Ectodermal cell (in vitro differentiated cells): ENCODE measurements around the gene DEPDC1.
"Not testable (repeated sequence)": the region's sequence is repeated elsewhere in the genome, so short reads cannot be mapped to it uniquely, and the experiment has no call there.

Experiments used
- H3K27ac ChIP-seq: 2 replicates; pipeline ENCODE4 v1.7.0; 2013; ENCODE audit warnings: mild to moderate bottlenecking, low read depth, low read length; ENCODE audit not compliant: insufficient read depth, poor library complexity, severe bottlenecking
- H3K27me3 ChIP-seq: 2 replicates; pipeline ENCODE4 v1.7.0; 2013; ENCODE audit warnings: mild to moderate bottlenecking, low read length; ENCODE audit not compliant: insufficient read depth, control insufficient read depth, poor library complexity, severe bottlenecking
- H3K36me3 ChIP-seq: one replicate; pipeline ENCODE4 v1.7.0; 2013; ENCODE audit warnings: low read length; ENCODE audit not compliant: control insufficient read depth, insufficient read depth
- H3K4me1 ChIP-seq: one replicate; pipeline ENCODE4 v1.7.0; 2013; ENCODE audit warnings: low read length; ENCODE audit not compliant: control insufficient read depth, insufficient read depth
- H3K4me3 ChIP-seq: 2 replicates; pipeline ENCODE4 v1.7.0; 2013; ENCODE audit warnings: low read depth, low read length, control low read depth; ENCODE audit not compliant: insufficient read depth
- H3K9me3 ChIP-seq: 2 replicates; pipeline ENCODE4 v1.7.0; 2013; ENCODE audit warnings: mild to moderate bottlenecking, low read length, moderate library complexity; ENCODE audit not compliant: control insufficient read depth
- WGBS, 2 experiments: methylation state at CpG; one replicate each; pipeline ENCODE4 v1.1.7; 2013; ENCODE audit warnings: missing lambda C conversion rate in 2 of 2; 5-methylcytosine and 5-hydroxymethylcytosine counted together

The DEPDC1 gene

GRCh38 chr1:68497358-68497698 is 446 bp upstream of the DEPDC1 start:
- WGBS, 2 experiments: 13 to 17% methylated on average over 3 of the region's 3 CpGs
- Histone ChIP-seq H3K4me3 (peak overlapping the region; percentile 94), H3K36me3 (no peaks in the 10 kb centered on the region), H3K27ac (peak overlapping the region; percentile 36), H3K9me3 (no peaks in the 10 kb centered on the region), H3K27me3 (no peaks in the 10 kb centered on the region), H3K4me1 (peaks cover 20% of the 10 kb centered on the region)

GRCh38 chr1:68495968-68496679 is 758 bp downstream of the DEPDC1 start:
- peaks cover 20% of the 10 kb centered on the region for H3K4me1 ChIP-seq
- H3K4me3 ChIP-seq: peak overlapping the region; percentile 94
- peaks cover 7% of the 10 kb centered on the region for H3K36me3 ChIP-seq
- no peaks in the 10 kb centered on the region for H3K9me3 ChIP-seq
- 5 to 6% methylated on average over 21 of the region's 21 CpGs for WGBS, 2 experiments
- H3K27me3 ChIP-seq: no peaks in the 10 kb centered on the region
- H3K27ac ChIP-seq: peak overlapping the region; percentile 52

- H3K27ac ChIP-seq: no peak overlapping the region
- H3K9me3 ChIP-seq: no peaks in the 10 kb centered on the region
- WGBS, 2 experiments: 66 to 80% methylated on average over 2 to 3 of the region's 3 CpGs
- peaks cover 20% of the 10 kb centered on the region for H3K4me1 ChIP-seq
- peaks cover 13% of the 10 kb centered on the region for H3K36me3 ChIP-seq
- H3K27me3 ChIP-seq: no peaks in the 10 kb centered on the region
- peak overlapping the region; percentile 94 for H3K4me3 ChIP-seq
Measured at GRCh38 chr1:68495532-68495931, 1.4 kb downstream of the DEPDC1 start.

GRCh38 chr1:68493193-68493592 is 3.7 kb downstream of the DEPDC1 start:
- Histone ChIP-seq H3K36me3 (peaks cover 19% of the 10 kb centered on the region), H3K27me3 (no peaks in the 10 kb centered on the region), H3K4me1 (peaks cover 20% of the 10 kb centered on the region), H3K9me3 (no peaks in the 10 kb centered on the region), H3K4me3 (no peak overlapping the region), H3K27ac (no peak overlapping the region)
- 74 to 79% methylated on average over 2 of the region's 2 CpGs for WGBS, 2 experiments

DNA sequence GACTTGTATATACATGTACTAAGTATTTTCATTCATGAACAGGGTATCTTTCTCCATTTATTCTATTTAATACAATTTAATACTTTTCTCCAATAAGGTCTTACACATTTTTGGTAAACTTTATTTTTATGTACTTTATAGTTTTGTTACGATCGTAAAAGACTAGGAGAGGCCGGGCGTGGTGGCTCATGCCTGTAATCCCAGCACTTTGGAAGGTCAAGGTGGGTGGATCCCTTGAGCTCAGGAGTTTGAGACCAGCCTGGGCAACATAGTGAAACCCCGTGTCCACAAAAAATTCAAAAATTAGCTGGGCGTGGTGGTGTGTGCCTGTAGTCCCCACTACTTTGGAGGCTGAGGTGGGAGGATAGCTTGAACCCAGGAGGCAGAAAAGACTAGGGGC is 4.6 kb downstream of the DEPDC1 start:
- peaks cover 24% of the 10 kb centered on the region for H3K36me3 ChIP-seq
- 94 to 96% methylated on average over 6 of the region's 6 CpGs for WGBS, 2 experiments
- not testable (repeated sequence) for H3K9me3 ChIP-seq, H3K4me3 ChIP-seq, H3K27me3 ChIP-seq, H3K27ac ChIP-seq
- H3K4me1 ChIP-seq: peaks cover 13% of the 10 kb centered on the region

DNA sequence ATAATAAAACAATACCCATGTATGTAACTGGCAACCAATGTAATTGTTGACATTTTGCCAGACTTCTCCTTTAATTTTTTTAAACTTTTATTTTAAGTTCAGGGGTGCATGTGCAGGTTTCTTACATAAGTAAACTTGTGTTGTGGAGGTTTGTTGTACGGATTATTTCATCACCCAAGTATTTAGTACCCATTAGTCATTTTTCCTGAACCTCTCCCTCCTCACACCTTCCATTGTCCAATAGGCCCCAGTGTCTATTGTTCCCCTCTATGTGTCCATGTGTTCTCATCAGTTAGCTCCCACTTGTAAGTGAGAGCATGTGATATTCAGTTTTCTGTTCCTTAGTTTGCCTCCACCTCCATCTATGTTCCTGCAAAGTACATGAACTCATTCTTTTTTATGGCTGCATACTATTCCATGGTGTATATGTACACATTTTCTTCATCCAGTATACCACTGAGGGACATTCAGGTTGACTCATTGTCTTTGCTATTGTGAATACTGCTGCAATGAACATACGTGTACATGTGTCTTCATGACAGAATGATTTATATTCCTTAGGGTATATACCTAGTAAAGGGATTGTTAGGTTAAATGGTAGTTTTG is 6.7 kb downstream of the DEPDC1 start:
- peaks cover 24% of the 10 kb centered on the region for H3K36me3 ChIP-seq
- no peaks in the 10 kb centered on the region for H3K27me3 ChIP-seq
- no peak overlapping the region for H3K27ac ChIP-seq
- H3K4me1 ChIP-seq: peaks cover 8% of the 10 kb centered on the region
- 78 to 91% methylated on average over 1 of the region's 2 CpGs for WGBS, 2 experiments
- no peaks in the 10 kb centered on the region for H3K9me3 ChIP-seq
- no peak overlapping the region for H3K4me3 ChIP-seq

DNA sequence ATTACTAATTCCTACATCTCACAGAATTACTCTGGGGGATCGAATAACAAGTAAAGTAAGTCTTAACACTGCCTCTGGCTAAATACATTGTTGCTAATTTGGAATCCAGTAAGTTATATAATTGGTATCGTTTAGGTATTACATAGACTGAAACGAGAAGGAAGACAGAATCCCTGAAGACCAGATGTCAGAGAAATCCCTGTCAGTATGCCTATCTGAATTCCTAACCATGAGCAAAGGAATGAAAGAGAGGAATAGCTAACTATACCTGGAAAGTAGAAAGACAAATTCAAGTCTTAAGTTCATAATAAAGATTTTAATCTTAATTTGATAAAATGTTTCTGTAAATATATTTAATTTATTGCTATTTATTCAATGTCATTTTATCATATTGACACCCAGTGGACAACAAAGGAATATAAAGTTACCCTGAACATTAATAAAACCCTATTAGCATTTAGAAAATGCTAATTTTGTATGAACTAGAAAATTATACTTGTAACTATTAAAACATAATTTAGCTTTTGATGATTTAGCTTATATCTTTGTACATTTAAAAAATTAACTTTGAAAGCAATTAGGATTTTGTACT is 11.4 kb downstream of the DEPDC1 start:
- Histone ChIP-seq H3K27ac (no peak overlapping the region), H3K36me3 (peaks cover 30% of the 10 kb centered on the region), H3K9me3 (no peaks in the 10 kb centered on the region), H3K4me1 (no peaks in the 10 kb centered on the region), H3K4me3 (no peak overlapping the region), H3K27me3 (no peaks in the 10 kb centered on the region)
- WGBS, 2 experiments: 85 to 88% methylated on average over 2 to 3 of the region's 3 CpGs

- no peaks in the 10 kb centered on the region for H3K27me3 ChIP-seq
- no peak overlapping the region for H3K27ac ChIP-seq
- H3K36me3 ChIP-seq: peaks cover 29% of the 10 kb centered on the region
- no peaks in the 10 kb centered on the region for H3K4me1 ChIP-seq
- no peaks in the 10 kb centered on the region for H3K9me3 ChIP-seq
- no peak overlapping the region for H3K4me3 ChIP-seq
- WGBS, 2 experiments: 100% methylated on average over 1 of the region's 1 CpG
Measured at GRCh38 chr1:68484618-68485017, 12.3 kb downstream of the DEPDC1 start.

- WGBS, 2 experiments: 97 to 98% methylated on average over 2 to 3 of the region's 3 CpGs
- Histone ChIP-seq H3K4me3 (no peak overlapping the region), H3K9me3 (no peaks in the 10 kb centered on the region), H3K4me1 (no peaks in the 10 kb centered on the region), H3K27ac (no peak overlapping the region), H3K36me3 (peaks cover 42% of the 10 kb centered on the region), H3K27me3 (no peaks in the 10 kb centered on the region)
Measured at GRCh38 chr1:68481041-68481440, 15.8 kb downstream of the DEPDC1 start.

- Histone ChIP-seq H3K36me3 (peaks cover 42% of the 10 kb centered on the region), H3K27ac (no peak overlapping the region), H3K4me3 (no peak overlapping the region), H3K27me3 (no peaks in the 10 kb centered on the region), H3K9me3 (no peaks in the 10 kb centered on the region), H3K4me1 (no peaks in the 10 kb centered on the region)
- 70 to 93% methylated on average over 1 to 2 of the region's 2 CpGs for WGBS, 2 experiments
Measured at GRCh38 chr1:68479501-68479900, 17.4 kb downstream of the DEPDC1 start.
